GM18907 (cell line): Measurements from ENCODE around the gene EIF5A2.

ENCODE experiments used
- ATAC-seq: cut with Tn5 transposase; IDR thresholded peaks from one replicate; pipeline ENCODE4 v1.9.1; 2021; ENCODE audit warnings: mild to moderate bottlenecking, moderate library complexity; ENCODE audit not compliant: unreplicated experiment

Gene EIF5A2

GRCh38 chr3:170862618-170863374 lies 45.6 kb downstream of the EIF5A2 start:
- ATAC-seq, result no peak

GRCh38 chr3:170858599-170858998 lies 49.8 kb downstream of the EIF5A2 start:
- no peak for ATAC-seq

- no peak for ATAC-seq
Observed at GRCh38 chr3:170852324-170852723, 56.1 kb downstream of the EIF5A2 start.

- ATAC-seq, result no peak
Observed at GRCh38 chr3:170848292-170848917, 60.0 kb downstream of the EIF5A2 start.

- no peak for ATAC-seq
Observed at GRCh38 chr3:170844377-170844776, 64.1 kb downstream of the EIF5A2 start.

GRCh38 chr3:170840291-170840859 lies 68.1 kb downstream of the EIF5A2 start:
- no peak for ATAC-seq

- no peak for ATAC-seq
Observed at GRCh38 chr3:170839518-170840100, 68.8 kb downstream of the EIF5A2 start.
